ENCODE data around the gene ST3GAL5. TPM values are rescaled to one million over a fixed set of nuclear protein-coding genes. Genes with fewer than 3 reads are reported as not detected.

The ST3GAL5 gene
- total and polyA plus RNA-seq, 2 of the 8 experiments (the other 6 are each of a cell fraction or from before 2014, with no cell fraction given): 1.9 to 4.5 TPM

DNA sequence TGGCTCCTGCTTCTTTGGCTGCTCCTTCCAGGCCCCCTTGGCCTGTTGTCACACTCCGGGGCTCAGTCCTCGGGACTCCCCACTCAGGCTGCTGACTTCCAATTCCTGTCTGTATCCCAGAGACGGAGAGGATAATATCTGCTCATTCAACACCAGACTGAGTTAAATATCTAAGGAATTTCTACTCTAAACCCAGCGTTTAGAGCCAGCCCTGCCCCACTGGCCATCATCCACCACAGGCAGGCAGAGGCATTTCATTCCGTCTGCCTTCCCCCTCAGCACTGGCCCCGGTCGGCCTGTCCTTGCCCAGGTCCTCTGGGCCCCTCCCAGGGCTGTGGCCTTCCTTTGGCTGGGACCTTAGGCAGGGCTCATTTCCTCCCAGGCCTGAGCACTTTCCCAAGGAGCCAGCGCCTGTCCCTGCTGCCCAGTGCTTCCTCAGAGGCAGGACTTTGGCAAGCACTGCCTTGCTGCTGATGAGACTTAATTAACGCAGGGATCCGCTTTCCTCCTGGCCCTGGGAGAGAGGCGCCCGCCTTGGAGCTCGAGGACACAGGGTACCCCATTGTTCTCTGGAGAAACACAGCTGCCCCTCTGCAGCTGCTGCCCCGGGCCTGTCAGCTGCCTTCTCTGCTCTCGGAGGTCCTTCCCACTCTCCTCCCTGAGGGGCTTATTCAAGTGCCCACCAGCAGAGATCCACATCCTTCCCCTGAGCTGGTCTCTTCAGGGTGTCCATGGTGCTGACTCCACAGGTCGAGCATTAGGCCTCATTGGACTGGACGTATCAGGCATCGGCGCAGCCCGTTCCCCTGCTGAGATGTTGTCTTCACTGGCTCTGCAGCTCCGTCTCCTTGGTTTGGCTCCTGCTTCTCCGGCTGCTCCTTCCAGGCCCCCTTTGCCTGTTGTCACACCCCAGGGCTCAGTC is 92.2 kb downstream of the ST3GAL5 start (continued):
- TF ChIP-seq SIN3A (conservative IDR thresholded peaks at IDR 0.05 in 1 of 2, IDR thresholded peaks at IDR 0.05 in 1 of 2; ENCODE audit: low read depth in 1 of 2, low read length in 2 of 2): no peak
- no peak for TF ChIP-seq NRF1 (IDR thresholded peaks at IDR 0.05; ENCODE audit: low read depth, low read length)
- no peak for TF ChIP-seq GTF2F1 (IDR thresholded peaks at IDR 0.05; ENCODE audit: borderline replicate concordance, low read depth, low read length)

All from H1 (cell line).